IPS-NIHi7 (cell line): ENCODE data around the gene NCOA5.

Experiments used
- DNase-seq: peaks from one replicate; pipeline ENCODE4 v3.0.0; 2012; ENCODE audit warnings: mixed read lengths; ENCODE audit errors: extremely low spot score

NCOA5 gene

DNA sequence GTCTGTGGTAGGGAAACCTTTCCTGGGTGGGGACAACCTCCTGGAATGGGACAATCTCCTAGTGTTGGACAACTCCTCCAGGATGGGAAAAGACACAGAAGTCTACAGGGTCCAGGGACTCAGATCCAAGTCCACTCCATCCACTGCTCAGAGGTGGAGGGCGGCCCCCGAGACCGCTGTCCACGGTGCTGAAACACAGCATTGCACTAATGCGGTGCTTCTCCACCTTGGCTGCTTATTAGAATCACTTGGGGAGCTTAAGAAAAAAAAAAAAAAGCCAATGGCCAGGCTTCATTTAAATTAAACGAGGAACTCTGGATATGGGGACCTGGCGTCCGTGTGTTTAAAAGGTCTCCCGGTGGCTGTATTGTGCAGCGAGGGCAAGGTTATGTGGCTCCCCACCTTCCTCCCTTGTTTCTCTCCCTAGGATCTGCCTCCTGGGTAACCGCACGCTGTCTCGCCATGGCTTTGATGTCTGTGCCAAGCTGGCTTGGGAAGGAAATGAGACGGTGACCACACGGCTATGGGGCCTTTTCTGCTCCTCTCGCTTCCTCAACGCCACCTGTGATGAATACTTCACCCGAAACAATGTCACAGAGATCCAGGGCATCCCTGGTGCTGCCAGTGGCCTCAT, 48.7 kb downstream of the NCOA5 start:
- DNase-seq, result peak; percentile 85

GRCh38 chr20:46037036-46037435, 52.7 kb downstream of the NCOA5 start:
- DNase-seq, result no peak

DNA sequence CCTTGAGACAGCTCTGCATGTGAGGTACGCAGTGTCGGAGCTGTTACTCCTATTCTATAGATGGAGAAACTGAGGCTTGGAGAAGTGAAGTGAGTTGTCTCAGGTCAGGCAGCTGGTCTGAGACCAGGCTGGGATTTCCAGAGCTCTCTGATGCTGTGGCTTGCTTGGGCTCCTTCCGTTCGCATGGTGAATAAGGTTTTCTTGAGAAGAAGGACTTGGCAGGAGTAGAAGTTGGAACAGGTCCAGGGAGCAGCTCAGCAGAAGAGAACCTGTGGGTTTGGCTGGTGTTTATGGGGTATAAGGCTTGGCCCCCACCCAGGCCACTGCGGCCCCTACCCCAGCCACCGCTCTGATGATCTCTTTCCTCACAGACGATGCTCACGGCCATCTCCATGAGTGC, 53.4 kb downstream of the NCOA5 start:
- DNase-seq, result no peak

DNA sequence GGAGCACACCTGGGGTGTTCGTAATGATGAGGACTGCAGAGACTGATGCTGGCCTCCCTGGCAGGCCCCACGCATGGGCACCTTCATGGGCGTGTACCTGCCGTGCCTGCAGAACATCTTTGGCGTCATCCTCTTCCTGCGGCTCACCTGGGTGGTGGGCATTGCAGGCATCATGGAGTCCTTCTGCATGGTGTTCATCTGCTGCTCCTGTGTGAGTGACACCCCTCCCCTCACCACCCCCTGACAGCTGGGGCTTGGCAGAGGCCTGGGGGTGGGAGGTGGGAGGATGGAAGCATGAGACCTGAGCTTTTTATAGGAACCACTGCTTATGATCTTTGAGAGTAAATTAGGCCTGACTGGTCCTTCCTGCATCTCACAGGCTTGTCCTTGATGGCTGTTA, 54.0 kb downstream of the NCOA5 start:
- DNase-seq, result no peak

DNA sequence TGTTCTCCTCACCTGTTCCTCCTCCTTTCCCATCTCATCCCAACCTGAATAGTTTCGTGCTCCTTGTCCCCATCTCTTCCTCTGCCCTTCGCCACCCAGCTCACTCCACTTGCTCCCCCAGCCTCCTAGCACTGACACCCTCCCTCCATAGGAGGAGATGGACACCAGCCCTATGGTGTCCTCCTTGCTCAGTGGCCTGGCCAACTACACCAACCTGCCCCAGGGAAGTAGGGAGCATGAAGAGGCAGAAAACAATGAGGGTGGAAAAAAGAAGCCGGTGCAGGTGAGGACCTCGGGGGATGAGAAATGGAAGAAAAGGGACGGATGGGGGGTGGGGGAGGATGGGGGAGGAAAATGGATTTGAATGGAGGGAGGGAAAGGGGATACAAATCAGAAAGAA, 54.5 kb downstream of the NCOA5 start:
- DNase-seq, result no peak

DNA sequence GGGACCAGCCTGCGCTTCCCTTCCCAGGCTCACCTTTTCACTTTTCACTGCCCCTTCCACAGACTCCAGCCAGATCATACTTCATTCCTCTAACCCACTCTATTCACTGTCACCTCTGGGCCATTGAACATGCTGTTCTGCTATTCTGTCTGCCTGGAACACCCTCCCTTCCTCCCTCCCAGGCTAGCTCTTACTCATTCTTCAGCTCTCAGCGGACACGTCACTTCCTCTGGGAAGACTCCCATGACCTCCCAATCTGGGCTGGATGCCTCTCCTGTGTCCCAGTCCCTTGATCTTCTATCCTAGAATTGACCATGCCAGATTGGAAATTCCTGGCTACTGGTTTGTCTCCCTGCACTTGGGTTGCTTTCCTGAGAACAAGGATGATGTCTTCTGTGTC, 55.7 kb downstream of the NCOA5 start:
- no peak for DNase-seq

- peak; percentile 71 for DNase-seq
Measured at GRCh38 chr20:46031701-46032254, 58.0 kb downstream of the NCOA5 start.

DNA sequence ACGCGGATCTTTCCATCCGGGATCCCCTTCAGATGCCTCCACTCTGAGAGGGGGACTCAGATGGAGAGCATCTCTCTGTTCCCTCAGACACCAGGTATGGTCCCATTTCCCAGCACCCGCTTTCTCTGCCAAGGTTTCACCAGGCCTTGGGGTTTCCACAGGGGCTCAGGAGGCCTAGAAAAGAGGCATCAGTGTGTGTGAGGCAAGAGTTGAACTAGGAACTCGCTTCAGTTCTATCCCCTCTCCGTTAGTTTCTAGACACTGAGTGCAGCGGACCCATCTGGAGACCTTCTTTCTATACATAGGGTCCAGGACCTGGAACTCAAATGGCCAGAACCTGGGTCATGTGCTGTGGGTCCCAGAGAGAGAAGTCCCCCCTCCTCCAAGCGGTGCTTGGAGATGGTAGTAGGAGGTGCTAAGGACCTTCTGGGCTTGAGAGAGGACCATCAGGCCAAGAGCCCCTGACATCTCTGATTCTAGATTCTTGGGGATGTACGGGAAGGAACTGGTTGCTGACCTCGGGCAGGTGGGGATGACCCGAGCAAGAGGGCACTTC, 58.7 kb downstream of the NCOA5 start:
- no peak for DNase-seq

GRCh38 chr20:46030284-46031013, 59.3 kb downstream of the NCOA5 start:
- DNase-seq, result no peak

- DNase-seq, result no peak
Measured at GRCh38 chr20:46028772-46029371, 60.9 kb downstream of the NCOA5 start, which contains the start of gene SLC12A5. Gene SLC12A5, plus strand, starts transcription at chr20:46029215. Its CDS starts 130 bp downstream, at chr20:46029345.

DNA sequence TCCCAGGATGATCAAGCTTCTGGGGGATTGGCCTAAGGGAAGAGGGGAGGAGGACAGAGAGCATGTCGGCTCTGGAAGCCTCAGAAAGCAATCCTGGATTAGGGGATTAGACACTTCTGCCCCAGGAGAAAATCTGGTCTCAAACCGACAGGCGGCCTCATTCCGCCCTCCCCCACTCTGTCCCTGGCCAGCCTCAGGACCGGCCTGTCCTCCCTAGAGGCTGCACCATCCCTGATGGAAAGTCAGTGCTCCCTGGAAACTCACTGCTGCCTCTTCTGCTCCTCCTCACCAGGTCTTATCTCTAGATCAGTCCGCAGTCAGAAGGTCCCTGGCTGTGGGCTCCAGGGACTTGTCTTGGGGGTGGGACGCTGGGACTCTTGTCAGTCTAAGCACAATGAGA, 61.7 kb downstream of the NCOA5 start:
- no peak for DNase-seq

- peak; percentile 46 for DNase-seq
Measured at GRCh38 chr20:46027245-46027853, 62.4 kb downstream of the NCOA5 start.

GRCh38 chr20:46025376-46025783, 64.4 kb downstream of the NCOA5 start:
- DNase-seq, result no peak

DNA sequence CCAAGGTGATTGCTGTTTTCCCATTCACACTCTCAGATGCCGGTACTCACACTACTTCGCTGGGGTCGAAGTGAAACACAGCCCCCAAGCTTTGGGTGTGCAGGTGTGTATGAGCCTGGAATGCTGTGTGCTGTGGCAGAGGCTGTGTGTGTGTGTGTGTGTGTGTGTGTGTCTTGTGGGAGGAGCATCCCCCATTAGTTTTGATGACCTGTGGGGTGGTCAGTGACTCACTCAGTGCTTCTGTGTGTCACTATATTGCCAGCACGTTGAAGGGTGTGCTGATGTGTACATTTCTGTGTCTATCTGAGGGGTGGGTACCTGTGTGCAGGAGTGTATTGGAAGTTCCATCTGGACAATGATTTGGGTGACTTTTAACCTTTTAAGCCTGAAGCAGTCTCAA, 65.8 kb downstream of the NCOA5 start:
- DNase-seq, result no peak

GRCh38 chr20:46023148-46023484, 66.6 kb downstream of the NCOA5 start:
- DNase-seq, result no peak

DNA sequence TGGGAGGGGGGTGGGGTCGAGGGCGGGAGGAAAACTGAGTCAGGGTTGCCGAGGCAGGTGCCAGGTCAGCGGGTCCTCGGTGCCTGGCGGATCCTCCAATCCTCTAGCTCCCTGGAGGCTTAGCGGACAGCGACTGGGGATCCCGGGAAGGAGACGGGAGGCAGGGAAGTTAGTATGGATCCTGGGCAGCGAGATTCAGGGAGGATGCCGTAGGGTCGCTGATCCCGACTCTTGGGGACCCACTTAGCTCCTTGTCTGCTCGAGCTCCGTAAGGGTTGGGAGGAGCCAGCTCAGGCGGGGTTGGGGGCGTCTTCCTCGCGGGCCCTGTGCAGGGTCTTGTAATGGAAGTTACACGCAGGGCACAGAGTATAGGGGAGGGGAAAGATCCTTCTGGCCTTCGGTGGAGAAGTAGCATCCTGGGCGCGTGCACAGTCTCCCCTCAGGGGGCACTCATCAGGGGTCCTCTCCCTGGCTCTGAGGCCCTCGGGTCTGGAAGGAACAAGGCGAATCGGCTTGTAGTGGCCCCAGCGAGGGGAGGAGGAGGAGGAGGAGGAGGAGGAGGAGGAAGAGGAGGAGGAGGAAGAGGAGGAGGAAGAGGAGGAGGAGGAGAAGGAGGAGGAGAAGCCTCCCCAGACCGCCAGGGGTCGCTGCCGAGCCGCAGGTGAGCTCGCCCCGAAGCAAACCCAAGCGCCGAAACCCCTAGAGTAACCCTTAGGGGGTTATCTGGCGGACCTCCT, 67.2 kb downstream of the NCOA5 start:
- peak; percentile 74 for DNase-seq

DNA sequence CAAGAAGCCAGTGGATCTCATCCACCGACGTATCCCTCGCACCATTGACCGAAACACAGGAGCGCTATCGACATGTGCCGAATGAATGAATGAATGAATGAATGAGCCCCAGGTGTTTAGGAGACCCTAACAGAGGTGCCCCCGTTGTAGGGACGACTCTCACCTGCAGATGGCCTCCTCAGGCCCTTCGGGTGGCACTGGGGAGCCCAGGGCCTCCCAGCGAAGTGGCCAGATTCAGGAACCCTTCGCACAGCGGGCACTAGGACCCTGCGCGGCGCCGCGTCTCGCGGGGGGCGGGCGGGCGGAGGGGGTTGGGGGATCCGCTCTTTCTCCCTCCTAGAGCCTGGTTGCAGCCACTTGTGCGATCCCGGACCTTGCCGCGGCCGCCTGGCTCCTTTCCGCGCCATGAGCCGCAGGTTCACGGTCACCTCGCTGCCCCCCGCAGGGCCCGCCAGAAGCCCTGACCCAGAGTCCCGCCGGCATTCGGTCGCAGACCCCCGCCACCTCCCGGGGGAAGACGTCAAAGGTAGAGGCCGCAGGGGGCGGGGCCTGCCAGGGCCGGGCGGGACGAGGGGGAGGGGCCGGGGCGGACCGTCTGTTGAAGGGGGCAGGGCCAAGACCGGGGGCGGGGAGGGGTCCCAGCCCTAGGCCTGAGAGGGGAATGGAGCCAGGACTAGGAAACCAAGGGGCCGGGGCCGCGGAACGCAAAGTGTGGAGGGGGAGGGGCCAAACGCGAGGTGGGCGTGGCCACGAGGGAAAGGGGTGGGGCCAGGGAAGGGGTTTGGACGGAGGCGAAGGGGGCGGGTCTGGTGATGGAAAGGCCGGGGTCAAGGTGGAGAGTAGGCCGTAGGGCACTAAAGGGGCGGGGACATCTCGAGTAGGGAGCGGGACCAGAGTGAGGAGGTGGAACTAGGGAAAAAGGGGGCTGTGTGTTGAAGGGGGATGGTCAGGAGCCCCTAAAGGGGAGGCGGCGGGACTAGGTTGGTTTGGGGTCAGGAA, 68.1 kb downstream of the NCOA5 start:
- peak; percentile 96 for DNase-seq

GRCh38 chr20:46020555-46020954, 69.2 kb downstream of the NCOA5 start:
- DNase-seq, result no peak

- no peak for DNase-seq
Measured at GRCh38 chr20:46018611-46019010, 71.2 kb downstream of the NCOA5 start.

- DNase-seq, result no peak
Measured at GRCh38 chr20:46018112-46018511, 71.7 kb downstream of the NCOA5 start.
